Bronchial epithelial cell (primary cell): ENCODE measurements around the gene NETO1. TPM values are rescaled to one million over a fixed set of nuclear protein-coding genes. Genes with fewer than 3 reads are reported as not detected.

Source experiments
- DNase-seq: peaks from one replicate; pipeline ENCODE4 v3.0.0-alpha.2; 2010; ENCODE audit warnings: low read depth
- FAIRE-seq: peaks from 2 replicates; lab custom pipeline; 2011; peaks lifted over from hg19 to GRCh38; lab: Jason Lieb, UNC
- H3K27me3 ChIP-seq: 2 replicates; pipeline ENCODE4 v1.5.1; 2011; ENCODE audit warnings: low read length; ENCODE audit not compliant: control insufficient read depth, insufficient read depth
- H3K36me3 ChIP-seq: 2 replicates; pipeline ENCODE4 v1.5.1; 2011; ENCODE audit warnings: low read length; ENCODE audit not compliant: control insufficient read depth, insufficient read depth
- H3K4me3 ChIP-seq: 2 replicates; pipeline ENCODE4 v1.5.1; 2011; ENCODE audit warnings: mild to moderate bottlenecking, low read depth, low read length, control low read depth
- CTCF ChIP-seq: IDR thresholded peaks from 2 replicates; pipeline ENCODE4 v1.5.1; 2011; ENCODE audit warnings: mild to moderate bottlenecking, moderate library complexity, low read length, control low read depth, inconsistent platforms; ENCODE audit not compliant: insufficient read depth, severe bottlenecking
- total RNA-seq: library from RNA; depleted of rRNA; stranded (reverse); fragments of >200 nt; gene quantifications from 2 replicates; pipeline ENCODE4 v1.2.1, GENCODE V29; 2014

The NETO1 gene
- total RNA-seq, 1 donor from 2014 or later: not detected

DNA sequence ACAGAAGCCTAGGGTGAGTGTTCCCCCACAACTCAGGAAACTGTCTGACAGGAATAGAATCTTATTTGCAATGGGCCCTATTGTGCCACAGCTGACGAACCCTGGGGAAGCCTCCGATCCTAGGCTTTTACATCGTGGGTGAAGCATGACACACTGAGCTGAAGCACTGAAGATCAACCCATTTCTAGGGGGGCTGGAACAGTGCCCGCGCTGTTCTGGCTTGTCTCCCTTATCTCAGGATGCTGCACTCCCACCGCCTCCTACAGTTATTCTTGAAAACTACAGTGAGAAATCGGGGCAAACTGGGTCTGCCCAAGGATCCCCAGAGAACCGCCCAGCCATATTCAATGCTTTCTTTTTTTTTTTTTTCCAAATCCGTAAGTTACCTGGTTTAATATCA is 41.1 kb downstream of the NETO1 start:
- no peak for TF ChIP-seq CTCF
- no peak for FAIRE-seq
- Histone ChIP-seq H3K36me3 (no peaks in the 10 kb centered on the region), H3K4me3 (no peak overlapping the region), H3K27me3 (no peaks in the 10 kb centered on the region)
- DNase-seq: no peak

GRCh38 chr18:72823345-72823744 is 44.4 kb downstream of the NETO1 start:
- no peak for TF ChIP-seq CTCF
- Histone ChIP-seq H3K4me3 (no peak overlapping the region), H3K27me3 (no peaks in the 10 kb centered on the region), H3K36me3 (no peaks in the 10 kb centered on the region)
- DNase-seq (no peak), FAIRE-seq (no peak)

GRCh38 chr18:72822202-72822601 is 45.6 kb downstream of the NETO1 start:
- H3K4me3 ChIP-seq: no peak overlapping the region
- DNase-seq: no peak
- H3K27me3 ChIP-seq: no peaks in the 10 kb centered on the region
- FAIRE-seq: no peak
- H3K36me3 ChIP-seq: no peaks in the 10 kb centered on the region
- no peak for TF ChIP-seq CTCF

DNA sequence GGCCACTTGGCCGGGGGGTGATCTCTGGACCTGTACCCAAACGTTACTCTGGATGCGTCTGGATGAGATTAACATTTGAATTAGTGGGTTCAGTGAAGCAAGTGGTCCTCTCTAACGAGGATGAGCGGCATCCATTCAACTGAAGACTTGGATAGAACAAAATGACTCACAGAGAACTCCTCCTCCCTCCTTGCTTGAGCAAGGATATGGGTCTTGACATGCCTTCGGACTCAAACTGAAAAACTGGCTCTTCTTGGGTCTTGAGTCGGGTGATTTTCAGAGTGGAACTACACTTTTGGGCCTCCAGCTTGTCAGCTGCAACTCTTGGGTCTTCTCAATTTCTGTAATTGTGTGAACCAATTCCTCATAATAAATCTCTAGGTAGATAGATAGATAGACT is 47.2 kb downstream of the NETO1 start:
- H3K4me3 ChIP-seq: no peak overlapping the region
- no peaks in the 10 kb centered on the region for H3K27me3 ChIP-seq
- no peaks in the 10 kb centered on the region for H3K36me3 ChIP-seq
- DNase-seq (peak; percentile 23), FAIRE-seq (no peak)
- no peak for TF ChIP-seq CTCF

- FAIRE-seq (no peak), DNase-seq (no peak)
- TF ChIP-seq CTCF: no peak
- no peak overlapping the region for H3K4me3 ChIP-seq
- no peaks in the 10 kb centered on the region for H3K36me3 ChIP-seq
- no peaks in the 10 kb centered on the region for H3K27me3 ChIP-seq
Observed at GRCh38 chr18:72819050-72819449, 48.7 kb downstream of the NETO1 start.

GRCh38 chr18:72811047-72811446 is 56.7 kb downstream of the NETO1 start:
- Histone ChIP-seq H3K36me3 (no peaks in the 10 kb centered on the region), H3K27me3 (no peaks in the 10 kb centered on the region), H3K4me3 (no peak overlapping the region)
- TF ChIP-seq CTCF: no peak
- FAIRE-seq (no peak), DNase-seq (no peak)
